HL-60 (cell line): ENCODE measurements around the gene TFF3.

ENCODE experiments used
- GABPA ChIP-seq: IDR thresholded peaks from 2 replicates; pipeline ENCODE4 v1.6.1; 2012; ENCODE audit warnings: low read depth
- POLR2AphosphoS5 ChIP-seq: IDR thresholded peaks from 2 replicates; pipeline ENCODE4 v1.6.1; 2012; ENCODE audit warnings: low read depth
- TF ChIP-seq, protein P1 (sequence below): IDR thresholded peaks from one replicate; pipeline ENCODE4 v1.5.1; 2011; ENCODE audit warnings: low read length, control low read depth, inconsistent platforms; ENCODE audit not compliant: insufficient read depth
- TF ChIP-seq, protein P2 (sequence below): IDR thresholded peaks from 2 replicates; pipeline ENCODE4 v1.6.1; 2012; ENCODE audit warnings: low read depth; ENCODE audit not compliant: insufficient replicate concordance

DNA sequence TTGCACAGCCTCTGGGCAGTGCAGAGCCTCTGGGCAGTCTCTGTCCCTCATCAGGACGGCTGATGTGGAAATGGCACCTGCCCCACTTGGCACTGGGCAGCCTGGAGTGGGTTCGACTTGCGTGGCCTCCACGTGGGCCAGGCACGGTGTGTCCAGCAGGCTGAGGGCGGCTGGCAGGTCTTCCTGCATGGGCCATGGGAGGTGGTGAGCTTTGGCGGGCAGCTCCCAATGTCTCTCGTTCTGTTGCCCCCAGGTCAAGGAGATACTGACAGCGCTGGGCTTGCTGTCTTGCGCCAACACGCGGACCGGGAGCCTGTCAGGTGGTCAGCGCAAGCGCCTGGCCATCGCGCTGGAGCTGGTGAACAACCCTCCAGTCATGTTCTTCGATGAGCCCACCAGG is 33.2 kb downstream of the TFF3 start:
- TF ChIP-seq, protein P1, sequence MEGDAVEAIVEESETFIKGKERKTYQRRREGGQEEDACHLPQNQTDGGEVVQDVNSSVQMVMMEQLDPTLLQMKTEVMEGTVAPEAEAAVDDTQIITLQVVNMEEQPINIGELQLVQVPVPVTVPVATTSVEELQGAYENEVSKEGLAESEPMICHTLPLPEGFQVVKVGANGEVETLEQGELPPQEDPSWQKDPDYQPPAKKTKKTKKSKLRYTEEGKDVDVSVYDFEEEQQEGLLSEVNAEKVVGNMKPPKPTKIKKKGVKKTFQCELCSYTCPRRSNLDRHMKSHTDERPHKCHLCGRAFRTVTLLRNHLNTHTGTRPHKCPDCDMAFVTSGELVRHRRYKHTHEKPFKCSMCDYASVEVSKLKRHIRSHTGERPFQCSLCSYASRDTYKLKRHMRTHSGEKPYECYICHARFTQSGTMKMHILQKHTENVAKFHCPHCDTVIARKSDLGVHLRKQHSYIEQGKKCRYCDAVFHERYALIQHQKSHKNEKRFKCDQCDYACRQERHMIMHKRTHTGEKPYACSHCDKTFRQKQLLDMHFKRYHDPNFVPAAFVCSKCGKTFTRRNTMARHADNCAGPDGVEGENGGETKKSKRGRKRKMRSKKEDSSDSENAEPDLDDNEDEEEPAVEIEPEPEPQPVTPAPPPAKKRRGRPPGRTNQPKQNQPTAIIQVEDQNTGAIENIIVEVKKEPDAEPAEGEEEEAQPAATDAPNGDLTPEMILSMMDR = no peak
- TF ChIP-seq POLR2AphosphoS5 = no peak
- TF ChIP-seq, protein P2, sequence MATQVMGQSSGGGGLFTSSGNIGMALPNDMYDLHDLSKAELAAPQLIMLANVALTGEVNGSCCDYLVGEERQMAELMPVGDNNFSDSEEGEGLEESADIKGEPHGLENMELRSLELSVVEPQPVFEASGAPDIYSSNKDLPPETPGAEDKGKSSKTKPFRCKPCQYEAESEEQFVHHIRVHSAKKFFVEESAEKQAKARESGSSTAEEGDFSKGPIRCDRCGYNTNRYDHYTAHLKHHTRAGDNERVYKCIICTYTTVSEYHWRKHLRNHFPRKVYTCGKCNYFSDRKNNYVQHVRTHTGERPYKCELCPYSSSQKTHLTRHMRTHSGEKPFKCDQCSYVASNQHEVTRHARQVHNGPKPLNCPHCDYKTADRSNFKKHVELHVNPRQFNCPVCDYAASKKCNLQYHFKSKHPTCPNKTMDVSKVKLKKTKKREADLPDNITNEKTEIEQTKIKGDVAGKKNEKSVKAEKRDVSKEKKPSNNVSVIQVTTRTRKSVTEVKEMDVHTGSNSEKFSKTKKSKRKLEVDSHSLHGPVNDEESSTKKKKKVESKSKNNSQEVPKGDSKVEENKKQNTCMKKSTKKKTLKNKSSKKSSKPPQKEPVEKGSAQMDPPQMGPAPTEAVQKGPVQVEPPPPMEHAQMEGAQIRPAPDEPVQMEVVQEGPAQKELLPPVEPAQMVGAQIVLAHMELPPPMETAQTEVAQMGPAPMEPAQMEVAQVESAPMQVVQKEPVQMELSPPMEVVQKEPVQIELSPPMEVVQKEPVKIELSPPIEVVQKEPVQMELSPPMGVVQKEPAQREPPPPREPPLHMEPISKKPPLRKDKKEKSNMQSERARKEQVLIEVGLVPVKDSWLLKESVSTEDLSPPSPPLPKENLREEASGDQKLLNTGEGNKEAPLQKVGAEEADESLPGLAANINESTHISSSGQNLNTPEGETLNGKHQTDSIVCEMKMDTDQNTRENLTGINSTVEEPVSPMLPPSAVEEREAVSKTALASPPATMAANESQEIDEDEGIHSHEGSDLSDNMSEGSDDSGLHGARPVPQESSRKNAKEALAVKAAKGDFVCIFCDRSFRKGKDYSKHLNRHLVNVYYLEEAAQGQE = no peak
- TF ChIP-seq GABPA = no peak
